MM.1S (cell line): ENCODE measurements around the gene CDT1.

Experiments
- DNase-seq: peaks from one replicate; pipeline ENCODE4 v3.0.0-alpha.2; 2015
- H2AFZ ChIP-seq: fragments of 300-600 bp; sonication (generic); 2 replicates; pipeline ENCODE4 v1.6.0; 2016; ENCODE audit warnings: antibody characterized with exemption, low read length
- H3F3A ChIP-seq: fragments of 300-600 bp; sonication (generic); 2 replicates; pipeline ENCODE4 v1.6.1; 2016; ENCODE audit warnings: mild to moderate bottlenecking, antibody characterized with exemption, low read length, moderate library complexity, mixed read lengths; ENCODE audit not compliant: insufficient read depth
- H3K27ac ChIP-seq: fragments of 300-600 bp; sonication (generic); 2 replicates; pipeline ENCODE4 v1.5.1; 2016; ENCODE audit warnings: mild to moderate bottlenecking, low read length
- H3K27me3 ChIP-seq: fragments of 300-600 bp; sonication (generic); replicated peaks from 2 replicates; pipeline ENCODE4 v1.6.0; 2016; ENCODE audit warnings: low read length; ENCODE audit not compliant: insufficient read depth
- H3K36me3 ChIP-seq: fragments of 300-600 bp; sonication (generic); replicated peaks from 2 replicates; pipeline ENCODE4 v1.6.1; 2016; ENCODE audit warnings: mild to moderate bottlenecking, low read length, mixed read lengths; ENCODE audit not compliant: insufficient read depth
- H3K4me1 ChIP-seq: fragments of 300-600 bp; sonication (generic); 2 replicates; pipeline ENCODE4 v1.6.1; 2016; ENCODE audit warnings: low read length, mixed read lengths
- H3K4me2 ChIP-seq: fragments of 300-600 bp; sonication (generic); 2 replicates; pipeline ENCODE4 v1.6.0; 2016; ENCODE audit warnings: low read depth, low read length
- H3K4me3 ChIP-seq: fragments of 300-600 bp; sonication (generic); 2 replicates; pipeline ENCODE4 v1.5.1; 2016; ENCODE audit warnings: low read length, mixed read lengths
- H3K79me2 ChIP-seq: fragments of 300-600 bp; sonication (generic); 2 replicates; pipeline ENCODE4 v1.6.1; 2016; ENCODE audit warnings: mixed run types, low read length, mixed read lengths
- H3K9ac ChIP-seq: fragments of 300-600 bp; sonication (generic); 2 replicates; pipeline ENCODE4 v1.6.1; 2016; ENCODE audit warnings: low read length, mixed read lengths
- H3K9me2 ChIP-seq: fragments of 300-600 bp; sonication (generic); replicated peaks from 2 replicates; pipeline ENCODE4 v1.6.1; 2016; ENCODE audit warnings: mild to moderate bottlenecking, low read length, mixed read lengths; ENCODE audit not compliant: insufficient read depth
- H3K9me3 ChIP-seq: fragments of 300-600 bp; sonication (generic); replicated peaks from 2 replicates; pipeline ENCODE4 v1.6.1; 2016; ENCODE audit warnings: mild to moderate bottlenecking, low read length, mixed read lengths; ENCODE audit not compliant: insufficient read depth
- H4K20me1 ChIP-seq: fragments of 300-600 bp; sonication (generic); 2 replicates; pipeline ENCODE4 v1.6.1; 2016; ENCODE audit warnings: mild to moderate bottlenecking, low read length, moderate library complexity, mixed read lengths; ENCODE audit not compliant: insufficient read depth
- CTCF ChIP-seq: fragments of 300-600 bp; sonication (generic); IDR thresholded peaks from 2 replicates; pipeline ENCODE4 v1.5.1; 2016; ENCODE audit warnings: antibody characterized with exemption, low read length, mixed read lengths
- EZH2 ChIP-seq: fragments of 300-600 bp; sonication (generic); optimal IDR thresholded peaks from 2 replicates; pipeline ENCODE3; 2017; ENCODE audit warnings: low read depth, mild to moderate bottlenecking, antibody characterized with exemption, low read length, mixed read lengths
- EZH2phosphoT487 ChIP-seq: fragments of 300-600 bp; sonication (generic); IDR thresholded peaks from 2 replicates; pipeline ENCODE4 v1.6.1; 2018; ENCODE audit warnings: antibody characterized with exemption, low read length

The CDT1 gene

GRCh38 chr16:88811769-88812512 is 8.4 kb downstream of the CDT1 start, which contains the start of gene APRT:
TSS of gene APRT (minus strand) at chr16:88811928. CDS start at chr16:88811899, 29 bp downstream.
- H3K4me1 ChIP-seq, result peaks cover 6% of the 10 kb centered on the region; the same call in 1 of the 2 replicates
- H3K9me3 ChIP-seq, result no peaks in the 10 kb centered on the region
- H3K4me3 ChIP-seq, result peak within 1 kb of the TSS; percentile 70
- peaks cover 30% of the 10 kb centered on the region for H3K79me2 ChIP-seq
- H2AFZ ChIP-seq, result peak within 1 kb of the TSS; percentile 51; the same call in 1 of the 2 replicates
- H3K27ac ChIP-seq, result peak within 1 kb of the TSS; percentile 61; the same call in 1 of the 2 replicates
- 0 out of 2 replicates have a peak, but pooled peaks cover 4% of the 10 kb centered on the region for H3K27me3 ChIP-seq
- peak; percentile 74 for DNase-seq
- TF ChIP-seq EZH2phosphoT487, result no peak
- no peak for TF ChIP-seq CTCF
- TF ChIP-seq EZH2, result no peak
- H3K9me2 ChIP-seq, result no peaks in the 10 kb centered on the region
- H3K36me3 ChIP-seq, result no peaks in the 10 kb centered on the region
- peak within 1 kb of the TSS; percentile 75 for H3K9ac ChIP-seq
- H4K20me1 ChIP-seq, result no peaks in the 10 kb centered on the region
- peak within 1 kb of the TSS; percentile 92 for H3K4me2 ChIP-seq
- peaks cover 10% of the 10 kb centered on the region; the same call in 1 of the 2 replicates for H3F3A ChIP-seq

GRCh38 chr16:88812513-88813268 is 9.1 kb downstream of the CDT1 start:
- H3K9me3 ChIP-seq, result no peaks in the 10 kb centered on the region
- H3K9ac ChIP-seq, result no peak overlapping the region
- peaks cover 10% of the 10 kb centered on the region; the same call in 1 of the 2 replicates for H3F3A ChIP-seq
- H2AFZ ChIP-seq, result no peak overlapping the region
- H3K4me2 ChIP-seq, result peak overlapping the region; percentile 92; the same call in 1 of the 2 replicates
- H3K4me1 ChIP-seq, result peaks cover 6% of the 10 kb centered on the region; the same call in 1 of the 2 replicates
- no peaks in the 10 kb centered on the region for H3K9me2 ChIP-seq
- no peak for DNase-seq
- no peaks in the 10 kb centered on the region for H3K36me3 ChIP-seq
- H3K4me3 ChIP-seq, result 0 out of 2 replicates have a peak overlapping the region, but pooled peaks have one; percentile 31
- H3K79me2 ChIP-seq, result peaks cover 23% of the 10 kb centered on the region
- H3K27me3 ChIP-seq, result 0 out of 2 replicates have a peak, but pooled peaks cover 4% of the 10 kb centered on the region
- no peak overlapping the region; the same call in 1 of the 2 replicates for H3K27ac ChIP-seq
- TF ChIP-seq EZH2, result no peak
- TF ChIP-seq CTCF, result no peak
- no peak for TF ChIP-seq EZH2phosphoT487
- H4K20me1 ChIP-seq, result no peaks in the 10 kb centered on the region

GRCh38 chr16:88813269-88814143 is 9.9 kb downstream of the CDT1 start:
- Histone ChIP-seq H3K27ac (no peak overlapping the region), H3K9me3 (no peaks in the 10 kb centered on the region), H3F3A (peaks cover 10% of the 10 kb centered on the region; the same call in 1 of the 2 replicates), H3K36me3 (no peaks in the 10 kb centered on the region), H3K79me2 (peaks cover 23% of the 10 kb centered on the region), H3K9me2 (no peaks in the 10 kb centered on the region), H2AFZ (no peak overlapping the region), H3K4me1 (peaks cover 6% of the 10 kb centered on the region; the same call in 1 of the 2 replicates), H4K20me1 (no peaks in the 10 kb centered on the region), H3K4me2 (no peak overlapping the region), H3K4me3 (no peak overlapping the region), H3K27me3 (0 out of 2 replicates have a peak, but pooled peaks cover 4% of the 10 kb centered on the region), H3K9ac (no peak overlapping the region)
- DNase-seq, result no peak
- no peak for TF ChIP-seq EZH2phosphoT487
- no peak for TF ChIP-seq CTCF
- no peak for TF ChIP-seq EZH2
